GM18498 (cell line): ENCODE results near the gene ATF6.
"Not testable (repeated sequence)": the region's sequence is repeated elsewhere in the genome, so short reads cannot be mapped to it uniquely, and the experiment has no call there.

Experiments
- ATAC-seq: cut with Tn5 transposase; IDR thresholded peaks from one replicate; pipeline ENCODE4 v1.9.1; 2021; ENCODE audit warnings: mild to moderate bottlenecking, moderate library complexity; ENCODE audit not compliant: unreplicated experiment

ATF6 gene

DNA sequence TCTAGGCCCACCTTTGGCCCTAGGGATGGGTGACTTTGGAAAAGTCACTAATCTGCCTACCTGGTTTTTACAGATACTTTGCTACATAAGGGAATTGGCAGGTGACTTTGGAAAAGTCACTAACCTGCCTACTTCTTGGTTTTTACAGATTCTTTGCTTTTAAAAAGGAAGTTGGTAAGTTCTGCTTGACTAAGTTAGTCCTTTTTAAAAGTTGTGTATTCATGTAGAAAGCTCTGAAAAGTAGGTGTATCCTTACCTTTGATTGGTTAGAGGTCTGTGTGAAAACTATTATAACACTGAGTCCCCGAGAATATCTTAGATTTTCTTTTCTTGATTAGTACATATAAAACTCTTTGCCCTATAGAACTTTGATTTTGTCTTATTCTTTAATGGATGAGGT lies 12.4 kb downstream of the ATF6 start:
- ATAC-seq = no peak

DNA sequence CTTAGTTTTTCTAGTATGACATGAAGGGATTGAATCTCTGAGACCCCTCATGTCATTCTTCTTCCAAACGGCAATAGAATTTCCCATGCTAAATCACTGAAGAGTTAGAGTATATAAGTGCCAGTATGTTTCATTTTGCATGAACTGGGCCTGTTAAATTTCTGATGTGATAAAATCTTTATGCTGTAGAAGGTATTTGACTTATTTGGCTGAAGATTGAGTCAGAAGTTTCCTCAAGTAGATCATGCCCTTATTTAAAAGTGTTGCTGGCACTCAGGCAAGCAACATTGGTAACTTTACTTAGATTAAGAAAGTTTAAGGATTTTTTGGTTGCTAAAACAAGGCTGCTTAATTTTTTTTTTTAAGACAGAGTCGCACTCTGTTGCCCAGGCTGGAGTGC lies 13.3 kb downstream of the ATF6 start:
- no peak for ATAC-seq

DNA sequence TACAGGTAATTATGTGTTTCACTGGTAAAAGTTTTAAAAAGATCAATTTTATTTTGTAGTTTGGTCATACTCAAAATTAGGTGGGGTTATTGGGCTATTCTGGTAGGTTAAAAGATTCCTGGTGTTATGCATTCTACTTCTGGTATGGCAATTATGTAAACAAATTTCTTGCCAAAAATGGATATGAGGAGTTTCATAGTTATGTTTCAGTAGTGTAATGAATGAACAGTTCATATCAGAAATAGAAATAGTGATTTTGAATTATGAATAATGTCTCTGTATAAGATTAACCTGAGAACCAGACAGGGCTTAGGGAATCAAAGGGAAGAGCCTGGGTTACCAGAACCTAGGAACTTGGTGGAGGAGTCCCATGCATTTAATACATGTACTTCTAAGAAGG lies 15.9 kb downstream of the ATF6 start:
- ATAC-seq = peak; percentile 49

DNA sequence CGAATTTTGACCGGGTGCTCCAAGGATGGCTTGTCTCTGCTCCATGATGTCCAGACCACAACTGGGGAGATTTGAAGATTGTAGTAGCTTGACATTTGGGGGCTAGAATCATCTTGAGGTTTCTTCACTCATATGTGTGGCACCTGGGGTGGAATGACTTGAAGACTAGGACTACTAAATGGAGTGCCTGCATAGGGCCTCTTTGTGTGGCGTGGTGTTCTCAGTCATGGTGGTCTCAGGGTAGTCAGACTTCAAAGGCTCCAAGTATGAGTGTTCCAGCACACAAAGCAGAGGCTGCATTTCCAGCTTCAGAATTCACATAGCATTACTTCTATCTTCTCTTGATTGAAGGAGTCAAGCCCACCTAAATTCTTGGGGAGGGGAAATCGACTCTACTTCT lies 16.8 kb downstream of the ATF6 start:
- no peak for ATAC-seq

DNA sequence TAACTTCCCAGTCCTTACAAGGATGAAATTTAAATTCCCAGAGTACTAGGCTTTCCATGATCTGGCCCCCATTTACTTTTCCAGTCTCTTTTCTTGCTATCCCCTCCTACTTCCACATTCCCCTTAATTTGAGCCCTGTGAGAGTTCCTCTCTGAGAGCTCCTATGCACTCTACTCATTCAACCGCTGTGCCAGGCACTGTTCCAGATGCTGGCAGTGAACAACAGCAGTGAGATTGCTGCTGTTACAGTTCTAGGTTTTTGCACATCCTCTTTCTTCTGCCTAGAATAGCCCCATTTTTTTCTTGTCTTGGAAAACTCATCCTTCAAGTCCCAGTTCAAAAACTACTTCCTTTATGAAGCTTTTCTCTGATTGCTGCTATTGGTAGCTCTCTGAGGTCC lies 18.8 kb downstream of the ATF6 start:
- no peak for ATAC-seq

DNA sequence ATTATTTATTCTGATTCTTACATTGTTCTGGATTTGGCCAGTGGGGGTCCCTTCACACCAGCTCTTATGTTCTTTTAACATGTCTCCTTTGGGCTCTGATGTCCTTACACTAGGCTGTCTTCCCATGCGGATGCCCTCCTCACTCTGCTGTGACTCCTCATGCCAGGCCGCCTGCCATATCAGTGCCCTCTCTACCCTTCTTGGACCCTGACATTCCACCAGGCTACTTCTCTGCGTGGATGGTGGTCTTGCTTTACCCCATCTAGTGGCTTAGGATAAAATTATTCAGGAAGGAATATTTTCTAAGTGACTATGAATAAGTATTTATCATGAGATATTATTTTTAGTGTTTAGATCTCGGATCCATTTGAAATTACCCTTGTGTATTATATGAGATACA lies 21.2 kb downstream of the ATF6 start:
- no peak for ATAC-seq

DNA sequence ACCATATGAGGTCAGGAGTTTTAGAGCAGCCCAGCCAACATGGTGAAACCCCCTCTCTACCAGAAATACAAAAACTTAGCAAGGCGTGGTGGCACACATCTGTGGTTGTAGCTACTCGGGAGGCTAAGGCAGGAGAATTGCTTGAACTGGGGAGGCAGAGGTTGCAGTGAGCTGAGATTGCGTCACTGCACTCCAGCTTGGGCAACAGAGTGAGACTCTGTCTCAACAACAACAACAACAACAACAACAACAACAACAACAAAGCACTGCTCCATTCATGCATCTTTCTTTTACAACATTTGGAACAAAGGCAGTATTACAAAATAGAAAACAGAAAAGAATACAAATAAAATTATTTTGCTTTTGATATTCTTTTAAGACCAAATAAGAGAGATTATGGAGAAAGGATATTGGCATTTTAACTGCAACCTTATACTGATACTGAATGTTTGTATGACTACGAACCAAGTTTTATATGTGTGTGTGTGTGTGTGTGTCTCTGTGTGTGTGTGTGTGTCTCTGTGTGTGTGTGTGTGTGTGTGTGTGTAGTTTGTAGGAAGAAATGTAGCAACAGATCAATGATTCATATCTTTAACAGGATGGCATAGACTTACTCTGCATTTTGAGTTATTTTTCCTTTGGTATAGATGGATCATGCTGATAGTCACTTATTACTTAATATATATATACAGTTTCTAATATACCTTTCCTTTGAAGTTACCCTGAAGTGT lies 24.6 kb downstream of the ATF6 start:
- no peak for ATAC-seq

DNA sequence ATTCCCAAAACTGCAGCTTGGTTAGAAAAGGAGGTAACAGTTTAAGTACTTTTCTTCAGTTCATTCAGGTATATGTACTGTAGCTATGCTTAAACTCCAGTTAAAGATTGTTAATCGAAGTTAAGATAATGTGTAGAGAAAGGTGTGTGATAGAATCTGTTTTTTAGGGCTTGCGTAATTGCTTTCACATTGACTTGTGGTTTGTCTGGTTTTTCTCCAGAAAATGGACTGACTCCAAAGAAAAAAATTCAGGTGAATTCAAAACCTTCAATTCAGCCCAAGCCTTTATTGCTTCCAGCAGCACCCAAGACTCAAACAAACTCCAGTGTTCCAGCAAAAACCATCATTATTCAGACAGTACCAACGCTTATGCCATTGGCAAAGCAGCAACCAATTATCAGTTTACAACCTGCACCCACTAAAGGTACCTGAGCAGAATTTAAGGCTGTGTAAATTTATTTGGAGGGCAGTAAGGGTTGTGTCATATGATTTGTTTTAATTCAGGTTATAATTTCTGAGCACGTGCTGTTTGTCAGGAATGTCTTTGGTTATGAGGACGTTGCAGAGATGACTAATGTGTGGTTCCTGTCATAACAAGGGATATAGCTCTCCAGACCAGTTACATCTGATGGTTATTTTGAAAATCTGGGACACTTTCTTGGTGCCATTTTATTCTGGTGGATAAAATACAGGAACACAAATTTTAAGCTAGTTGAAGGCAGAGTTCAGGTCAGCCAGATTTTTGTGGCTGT lies 26.0 kb downstream of the ATF6 start:
- ATAC-seq = no peak

DNA sequence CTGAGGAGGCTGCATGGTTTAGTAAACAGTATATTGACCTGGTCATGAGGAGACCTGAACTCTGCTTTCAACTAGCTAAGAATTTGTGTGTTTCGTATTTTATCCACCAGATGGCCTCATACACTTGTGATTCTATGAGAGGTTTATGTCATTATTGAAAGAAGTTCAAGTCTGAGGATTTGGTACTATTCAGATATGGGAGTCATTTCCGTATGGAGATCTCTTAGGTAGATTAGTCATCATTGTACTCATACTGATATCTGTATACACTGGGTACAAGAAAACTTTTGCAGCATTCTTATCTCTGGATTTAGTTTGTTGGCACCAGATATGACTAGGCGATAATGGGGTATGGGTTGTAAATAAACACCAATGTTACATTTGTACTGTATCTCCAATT lies 26.6 kb downstream of the ATF6 start:
- ATAC-seq = peak; percentile 62

DNA sequence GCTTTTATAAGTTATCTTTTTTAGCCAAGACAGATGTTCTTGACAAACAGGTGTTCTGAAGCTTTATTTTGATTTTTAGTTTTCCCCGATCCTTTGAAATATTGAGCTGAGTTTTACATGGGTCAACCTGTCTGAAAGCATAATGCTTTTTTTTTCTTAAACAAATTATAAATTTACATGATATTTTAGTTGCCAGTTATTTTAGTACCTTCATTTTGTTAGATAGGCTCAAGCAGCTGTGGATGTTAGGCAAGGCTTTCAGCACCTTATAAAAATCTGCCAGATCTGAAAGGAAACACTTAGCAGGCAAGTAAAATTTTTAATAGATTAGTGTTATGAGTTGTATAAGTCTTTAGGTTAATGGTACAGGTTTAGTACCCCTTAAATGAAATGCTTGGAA lies 33.7 kb downstream of the ATF6 start:
- no peak for ATAC-seq

DNA sequence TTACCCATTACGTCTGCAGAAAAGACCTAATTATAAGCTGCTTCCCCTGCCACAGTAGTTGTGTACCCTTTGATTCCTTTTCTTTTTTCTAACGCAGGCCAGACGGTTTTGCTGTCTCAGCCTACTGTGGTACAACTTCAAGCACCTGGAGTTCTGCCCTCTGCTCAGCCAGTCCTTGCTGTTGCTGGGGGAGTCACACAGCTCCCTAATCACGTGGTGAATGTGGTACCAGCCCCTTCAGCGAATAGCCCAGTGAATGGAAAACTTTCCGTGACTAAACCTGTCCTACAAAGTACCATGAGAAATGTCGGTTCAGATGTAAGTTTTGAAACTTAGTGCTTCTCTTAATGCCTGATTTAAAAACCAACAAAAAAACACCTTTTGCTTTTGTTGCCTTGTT lies 35.8 kb downstream of the ATF6 start:
- ATAC-seq = no peak

DNA sequence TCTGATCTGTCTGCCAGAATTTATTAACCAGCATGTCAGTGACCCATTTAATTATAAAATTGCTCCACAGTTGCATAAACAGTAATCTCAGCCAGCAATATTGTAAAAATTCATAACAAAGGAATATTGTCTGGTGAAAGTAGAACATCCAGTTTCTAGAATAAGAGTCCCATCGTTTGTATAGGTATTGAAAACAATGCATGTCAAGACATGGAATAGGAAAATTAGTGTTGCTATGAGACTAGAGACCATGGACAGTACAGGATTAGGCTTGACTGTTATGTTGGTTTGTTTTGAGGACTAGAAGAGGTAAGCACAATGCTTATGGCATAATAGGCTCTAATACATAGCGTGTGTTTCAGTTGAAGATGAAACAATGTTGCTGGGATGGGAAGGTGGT lies 37.1 kb downstream of the ATF6 start:
- ATAC-seq = no peak

DNA sequence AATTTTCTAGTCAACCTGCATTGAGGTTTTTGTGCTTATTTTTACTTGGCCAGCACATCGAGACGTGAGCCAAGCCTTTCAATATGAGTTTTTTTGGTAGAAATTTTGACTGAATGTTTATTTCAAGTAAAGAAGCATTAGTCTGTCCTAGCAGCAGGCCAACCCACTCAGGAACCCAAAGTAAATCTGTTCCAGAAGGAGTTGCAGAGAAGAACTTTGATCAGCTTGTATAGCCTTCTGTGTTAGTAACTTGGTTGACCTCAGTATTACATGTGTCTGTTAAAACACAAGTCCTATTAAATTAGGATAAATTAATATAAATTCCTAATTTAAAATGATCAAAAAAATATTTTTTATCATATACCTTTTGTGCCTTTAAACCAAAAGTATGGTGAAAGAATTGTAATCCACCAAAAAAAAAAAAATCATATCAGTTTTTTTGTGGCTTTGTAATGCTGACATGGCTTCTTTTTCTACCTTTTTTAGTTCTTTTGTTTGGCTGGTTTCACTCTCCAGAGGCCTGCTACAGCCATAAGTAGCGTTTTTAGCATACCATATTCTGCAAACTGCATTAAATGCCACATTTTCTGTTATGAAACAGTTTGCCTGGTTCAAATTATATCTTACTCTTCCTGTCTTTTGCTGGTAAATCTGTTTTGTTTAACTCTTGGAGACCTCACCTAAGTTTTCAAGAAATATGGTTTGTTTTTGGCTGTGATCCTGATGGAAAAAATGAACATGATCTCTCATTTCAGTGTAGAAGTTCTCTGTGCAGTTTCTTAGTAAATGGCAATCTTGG lies 39.5 kb downstream of the ATF6 start:
- ATAC-seq = no peak

DNA sequence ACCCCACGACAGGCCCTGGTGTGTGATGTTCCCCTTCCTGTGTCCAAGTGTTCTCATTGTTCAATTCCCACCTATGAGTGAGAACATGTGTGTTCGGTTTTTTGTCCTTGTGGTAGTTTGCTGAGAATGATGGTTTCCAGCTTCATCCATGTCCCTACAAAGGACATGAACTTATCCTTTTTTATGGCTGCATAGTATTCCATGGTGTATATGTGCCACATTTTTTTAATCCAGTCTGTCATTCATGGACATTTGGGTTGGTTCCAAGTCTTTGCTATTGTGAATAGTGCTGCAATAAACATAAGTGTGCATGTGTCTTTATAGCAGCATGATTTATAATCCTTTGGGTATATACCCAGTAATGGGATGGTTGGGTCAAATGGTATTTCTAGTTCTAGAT lies 43.1 kb downstream of the ATF6 start:
- ATAC-seq = not testable (repeated sequence)

DNA sequence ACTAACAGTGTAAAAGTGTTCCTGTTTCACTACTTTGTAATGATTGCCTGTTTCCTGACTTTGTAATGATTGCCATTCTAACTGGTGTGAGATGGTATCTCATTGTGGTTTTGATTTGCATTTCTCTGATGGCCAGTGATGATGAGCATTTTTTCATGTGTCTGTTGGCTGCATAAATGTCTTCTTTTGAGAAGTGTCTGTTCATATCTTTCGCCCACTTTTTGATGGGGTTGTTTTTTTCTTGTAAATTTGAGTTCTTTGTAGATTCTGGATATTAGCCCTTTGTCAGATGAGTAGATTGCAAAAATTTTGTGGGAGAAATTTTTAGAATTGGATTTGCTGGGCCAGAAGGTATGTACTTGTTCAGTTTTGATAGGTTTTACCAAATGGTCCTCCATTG lies 43.5 kb downstream of the ATF6 start:
- not testable (repeated sequence) for ATAC-seq

DNA sequence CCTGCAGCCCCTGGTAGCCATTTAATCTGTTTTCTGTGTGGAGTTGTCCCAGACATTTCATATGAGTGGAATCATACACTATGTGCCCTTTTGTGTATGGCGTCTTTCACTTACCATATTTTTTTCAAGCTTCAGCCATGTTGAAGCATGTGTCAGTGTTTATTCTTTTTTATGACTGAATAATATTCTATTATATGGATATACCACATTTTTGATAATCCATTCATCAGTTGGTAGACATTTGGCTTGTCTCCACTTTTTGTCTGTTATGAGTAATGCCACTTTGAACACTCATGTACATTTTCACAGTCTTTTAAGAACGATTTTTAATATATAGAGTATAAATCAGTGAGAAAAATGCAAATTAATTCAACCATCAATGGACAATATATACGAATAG lies 44.7 kb downstream of the ATF6 start:
- ATAC-seq = no peak

DNA sequence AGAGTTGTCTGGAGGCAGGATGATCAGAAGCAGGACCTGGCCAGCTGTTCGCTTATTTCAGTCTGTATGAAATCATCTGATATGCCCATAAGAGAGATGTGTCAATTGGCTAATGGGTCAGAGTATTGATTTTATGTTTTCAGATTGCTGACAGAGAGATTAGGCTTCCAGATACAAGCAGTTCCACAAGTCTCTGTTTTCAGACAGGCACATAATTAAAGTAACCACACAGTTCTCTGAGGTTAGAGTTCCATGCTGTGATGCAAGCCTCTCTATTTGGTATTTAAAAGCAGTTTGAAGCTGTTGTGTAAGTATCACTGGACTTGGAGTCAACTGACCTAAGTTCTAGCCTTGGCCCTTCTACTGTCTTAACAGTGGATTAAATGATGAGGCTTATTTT lies 50.1 kb downstream of the ATF6 start:
- no peak for ATAC-seq

DNA sequence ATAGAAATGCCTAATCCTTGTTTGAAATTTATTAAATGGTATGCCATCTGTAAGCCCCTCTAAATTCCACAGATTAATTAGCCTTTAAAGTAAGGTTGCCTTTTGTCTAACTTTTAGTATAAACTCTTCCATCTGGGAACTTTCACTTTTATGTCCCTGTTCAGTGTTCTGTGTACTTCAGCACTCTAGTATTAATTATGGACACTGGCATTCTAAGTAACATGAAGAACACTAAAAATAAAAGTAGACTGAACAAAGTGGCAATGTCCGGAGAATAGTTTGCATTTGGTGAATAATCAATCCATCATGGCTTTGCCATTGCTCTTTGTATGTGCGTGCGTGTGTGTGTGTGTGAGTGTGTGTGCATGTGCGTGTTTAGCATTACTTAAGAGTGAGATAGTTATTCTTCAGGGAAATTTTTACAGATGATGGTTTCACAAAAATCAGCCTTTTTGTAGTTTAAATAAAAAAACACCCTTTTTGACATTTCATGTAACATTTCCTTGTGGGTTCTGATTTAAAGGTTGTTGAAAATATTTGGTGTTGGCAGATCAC lies 51.1 kb downstream of the ATF6 start:
- ATAC-seq = no peak

DNA sequence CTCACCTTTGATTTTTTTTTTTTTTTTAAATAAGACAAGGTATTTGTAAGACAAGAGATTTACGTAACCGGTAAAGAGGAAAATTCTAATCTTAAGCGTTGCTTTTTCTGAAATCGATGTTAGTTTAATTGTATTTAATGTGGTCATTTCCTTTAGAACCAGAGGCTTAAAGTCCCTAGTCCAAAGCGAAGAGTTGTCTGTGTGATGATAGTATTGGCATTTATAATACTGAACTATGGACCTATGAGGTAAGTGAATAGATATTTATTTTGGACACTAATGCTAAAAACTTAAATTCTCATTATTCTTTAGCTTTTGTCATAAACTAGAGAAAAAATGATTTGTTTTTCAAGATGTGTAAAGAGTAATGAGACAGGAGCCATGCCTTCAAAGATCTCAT lies 54.8 kb downstream of the ATF6 start:
- ATAC-seq = no peak

DNA sequence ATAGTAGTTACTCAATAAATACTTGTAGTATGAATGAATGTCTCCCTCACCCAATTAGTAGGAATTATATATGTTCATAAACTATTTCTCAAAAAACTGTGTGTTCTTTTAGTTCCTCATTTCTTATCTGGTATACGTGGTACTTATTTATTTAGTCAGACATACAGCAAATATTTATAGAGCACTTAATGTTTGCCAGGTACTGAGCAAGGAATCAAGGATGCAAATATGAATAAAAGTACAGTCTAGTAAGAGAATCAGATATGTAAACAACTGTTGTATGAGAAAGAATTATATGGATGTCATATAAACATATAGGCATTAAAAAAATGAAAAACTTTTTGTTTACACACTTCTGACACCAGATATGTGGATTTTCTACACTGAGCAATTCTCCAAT lies 58.5 kb downstream of the ATF6 start:
- ATAC-seq = no peak

DNA sequence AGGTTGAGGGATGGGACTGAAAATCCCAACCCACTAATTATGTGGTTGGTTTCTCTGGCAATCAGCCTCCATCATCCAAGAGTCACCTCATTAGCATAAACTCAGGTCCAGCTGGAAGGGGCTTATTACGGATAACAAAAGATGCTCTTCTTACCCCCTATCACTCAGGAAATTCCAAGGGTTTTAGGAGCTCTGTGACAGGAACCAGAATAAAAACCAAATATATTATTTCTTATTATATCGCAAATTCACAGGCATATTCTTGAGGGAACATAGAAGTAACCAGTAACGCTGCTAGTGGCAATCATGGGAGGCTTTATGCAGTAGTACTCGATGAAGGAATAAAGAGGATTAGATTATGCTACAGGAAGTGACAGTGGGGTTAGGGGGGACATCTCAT lies 59.7 kb downstream of the ATF6 start:
- ATAC-seq = no peak

DNA sequence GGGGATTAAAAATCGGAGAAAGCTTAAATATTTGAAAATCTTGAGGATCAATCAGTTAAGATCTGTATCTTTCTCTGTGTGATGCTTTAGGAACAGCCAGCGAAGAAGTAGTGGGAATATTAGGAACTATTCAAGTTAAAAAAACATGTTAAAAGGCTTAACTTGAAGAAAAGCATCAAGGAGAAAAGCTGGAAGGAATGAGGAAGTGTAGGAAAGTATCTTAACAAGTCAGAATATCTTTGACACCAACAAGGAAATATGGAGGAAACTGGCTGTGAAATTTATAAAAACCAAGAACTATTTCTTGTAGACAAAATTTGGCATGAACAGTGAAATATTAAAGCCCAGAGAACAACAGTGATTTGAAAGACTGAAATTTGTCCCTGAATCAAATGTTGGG lies 60.4 kb downstream of the ATF6 start:
- ATAC-seq = no peak
